ENCODE results near the gene EDIL3. TPM values are rescaled to one million over a fixed set of nuclear protein-coding genes. Genes with fewer than 3 reads are reported as not detected.

The EDIL3 gene
- total and polyA plus RNA-seq, 2 donors (not counting 1 experiment from before 2014, with no cell fraction given): not detected

GRCh38 chr5:84392836-84393235 is 8.2 kb upstream of the EDIL3 start:
- DNase-seq (no peak), ATAC-seq (ENCODE audit: low read depth) (no peak)
- Histone ChIP-seq H2AFZ (ENCODE audit: insufficient read depth, low read depth, low read length, poor library complexity, severe bottlenecking) (no peak overlapping the region), H3K4me1 (ENCODE audit: control insufficient read depth in 2 of 2, insufficient read depth in 2 of 2, low read length in 2 of 2) (no peaks in the 10 kb centered on the region), H3K27me3 (replicated peaks in 1 of 4; ENCODE audit: control extremely low read depth in 1 of 4, control insufficient read depth in 3 of 4, insufficient read depth in 4 of 4, low read length in 3 of 4) (no peaks in the 10 kb centered on the region), H3K9me3 (ENCODE audit: control extremely low read depth in 1 of 3, control insufficient read depth in 2 of 3, insufficient read depth in 1 of 3, low read length in 2 of 3) (no peaks in the 10 kb centered on the region), H3K27ac (ENCODE audit: low read length in 2 of 2) (no peak overlapping the region), H3K36me3 (replicated peaks in 1 of 2; ENCODE audit: control extremely low read depth in 1 of 2, control insufficient read depth in 1 of 2, extremely low read depth in 1 of 2, insufficient read depth in 2 of 2, low read length in 1 of 2) (no peaks in the 10 kb centered on the region), H3K79me2 (ENCODE audit: control insufficient read depth, insufficient read depth, low read length) (no peaks in the 10 kb centered on the region), H3K9ac (ENCODE audit: low read length) (no peak overlapping the region), H3K4me3 (ENCODE audit: control extremely low read depth in 1 of 5, extremely low read depth in 1 of 5, insufficient read depth in 1 of 5, low read depth in 2 of 5, low read length in 4 of 5) (no peak overlapping the region), H3K4me2 (replicated peaks; ENCODE audit: low read depth, low read length, poor library complexity, severe bottlenecking) (no peak overlapping the region), H4K20me1 (ENCODE audit: control insufficient read depth, insufficient read depth, low read length, poor library complexity, severe bottlenecking) (no peaks in the 10 kb centered on the region)
- WGBS (ENCODE audit: insufficient coverage): no CpG with 5 or more reads among the region's 2 CpGs
- POLR2A ChIA-PET: no interaction called here
- Mint-ChIP-seq H3K27me3 (no peaks in the 10 kb centered on the region), H3K27ac (no peak overlapping the region), H3K9me3 (ENCODE audit: insufficient read depth) (no peaks in the 10 kb centered on the region), H3K4me1 (no peaks in the 10 kb centered on the region), H3K4me3 (no peak overlapping the region)
- CTCF ChIA-PET: no interaction called here
- TF ChIP-seq EZH2 (IDR thresholded peaks at IDR 0.05; ENCODE audit: borderline replicate concordance, insufficient read depth, low read depth, low read length, poor library complexity, severe bottlenecking): no peak
- no peak for TF ChIP-seq CTCF (IDR thresholded peaks at IDR 0.05)
- intact Hi-C loops (cut with micrococcal nuclease): no loop called here

GRCh38 chr5:84385705-84386104 is 1.0 kb upstream of the EDIL3 start:
- Histone ChIP-seq H3K27me3 (replicated peaks in 1 of 4; ENCODE audit: control extremely low read depth in 1 of 4, control insufficient read depth in 3 of 4, insufficient read depth in 4 of 4, low read length in 3 of 4) (peaks cover 0 to 28% (median 9%) of the 10 kb centered on the region in 4 experiments), H2AFZ (ENCODE audit: insufficient read depth, low read depth, low read length, poor library complexity, severe bottlenecking) (no peak overlapping the region), H3K79me2 (ENCODE audit: control insufficient read depth, insufficient read depth, low read length) (no peaks in the 10 kb centered on the region), H3K9me3 (ENCODE audit: control extremely low read depth in 1 of 3, control insufficient read depth in 2 of 3, insufficient read depth in 1 of 3, low read length in 2 of 3) (peaks cover 0 to 13% (median 0%) of the 10 kb centered on the region in 3 donors), H3K4me1 (ENCODE audit: control insufficient read depth in 2 of 2, insufficient read depth in 2 of 2, low read length in 2 of 2) (no peaks in the 10 kb centered on the region), H4K20me1 (ENCODE audit: control insufficient read depth, insufficient read depth, low read length, poor library complexity, severe bottlenecking) (no peaks in the 10 kb centered on the region), H3K27ac (ENCODE audit: low read length in 2 of 2) (no peak overlapping the region), H3K36me3 (replicated peaks in 1 of 2; ENCODE audit: control extremely low read depth in 1 of 2, control insufficient read depth in 1 of 2, extremely low read depth in 1 of 2, insufficient read depth in 2 of 2, low read length in 1 of 2) (no peaks in the 10 kb centered on the region), H3K4me3 (ENCODE audit: control extremely low read depth in 1 of 5, extremely low read depth in 1 of 5, insufficient read depth in 1 of 5, low read depth in 2 of 5, low read length in 4 of 5) (no peak overlapping the region), H3K9ac (ENCODE audit: low read length) (no peak overlapping the region), H3K4me2 (replicated peaks; ENCODE audit: low read depth, low read length, poor library complexity, severe bottlenecking) (no peak overlapping the region)
- WGBS (ENCODE audit: insufficient coverage): no CpG with 5 or more reads among the region's 2 CpGs
- no peak overlapping the region for H3K4me3 Mint-ChIP-seq
- TF ChIP-seq CTCF (IDR thresholded peaks at IDR 0.05) (no peak), EZH2 (IDR thresholded peaks at IDR 0.05; ENCODE audit: borderline replicate concordance, insufficient read depth, low read depth, low read length, poor library complexity, severe bottlenecking) (no peak)
- no peaks in the 10 kb centered on the region for H3K4me1 Mint-ChIP-seq
- intact Hi-C loops (cut with micrococcal nuclease): no loop called here
- DNase-seq (no peak), ATAC-seq (ENCODE audit: low read depth) (no peak)
- no peaks in the 10 kb centered on the region for H3K9me3 Mint-ChIP-seq (ENCODE audit: insufficient read depth)
- ChIA-PET CTCF (no interaction called here), POLR2A (no interaction called here)
- no peak overlapping the region for H3K27ac Mint-ChIP-seq
- peaks cover 39% of the 10 kb centered on the region for H3K27me3 Mint-ChIP-seq

All from B cell (primary cell).